ENCODE results near the gene HNF4A. TPM values are rescaled to one million over a fixed set of nuclear protein-coding genes. Genes with fewer than 3 reads are reported as not detected.

The HNF4A gene
- total RNA-seq, 2 donors from 2014 or later, result 56.3 to 58.0 TPM

DNA sequence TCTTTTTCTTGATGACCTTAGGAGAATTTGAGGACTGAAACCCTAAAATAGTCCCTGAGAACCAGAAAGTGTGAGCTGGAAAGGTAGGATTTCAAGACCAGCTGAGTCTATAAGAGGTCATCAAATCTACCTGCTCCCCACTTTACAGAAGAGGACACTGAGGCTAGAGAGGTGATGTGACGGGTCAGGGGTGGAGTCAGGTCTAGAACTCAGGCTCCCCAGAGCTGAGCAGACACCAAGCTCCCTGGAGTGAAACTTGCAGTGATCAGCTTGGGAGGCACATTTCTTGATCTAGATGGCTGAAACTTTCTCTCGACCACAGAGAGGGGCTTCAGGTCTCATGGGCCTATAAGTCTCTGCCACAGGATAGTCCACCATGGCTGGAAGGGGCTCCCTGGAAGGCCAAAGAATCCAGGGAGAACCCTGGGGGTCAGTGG is 55.1 kb downstream of the HNF4A start:
- Mint-ChIP-seq H3K27me3 (ENCODE audit: insufficient read depth) (no peaks in the 10 kb centered on the region), H3K4me1 (peaks cover 33% of the 10 kb centered on the region), H3K36me3 (ENCODE audit: low read depth) (peaks cover 50% of the 10 kb centered on the region), H3K9me3 (no peaks in the 10 kb centered on the region), H3K27ac (no peak overlapping the region), H3K4me3 (no peak overlapping the region)
- Histone ChIP-seq H3K4me1 (ENCODE audit: control insufficient read depth, insufficient read depth, low read length) (peaks cover 17% of the 10 kb centered on the region), H3K9me3 (ENCODE audit: control insufficient read depth, low read length) (no peaks in the 10 kb centered on the region), H3K27ac (ENCODE audit: low read depth, low read length) (no peak overlapping the region), H3K36me3 (ENCODE audit: control insufficient read depth, insufficient read depth, low read length) (peaks cover 55% of the 10 kb centered on the region), H3K9ac (ENCODE audit: extremely low read depth, low read length, poor library complexity, severe bottlenecking) (no peak overlapping the region), H3K4me3 (ENCODE audit: low read length) (no peak overlapping the region), H3K27me3 (ENCODE audit: control insufficient read depth, insufficient read depth, low read length, poor library complexity, severe bottlenecking) (no peaks in the 10 kb centered on the region)
- TF ChIP-seq, protein P1, sequence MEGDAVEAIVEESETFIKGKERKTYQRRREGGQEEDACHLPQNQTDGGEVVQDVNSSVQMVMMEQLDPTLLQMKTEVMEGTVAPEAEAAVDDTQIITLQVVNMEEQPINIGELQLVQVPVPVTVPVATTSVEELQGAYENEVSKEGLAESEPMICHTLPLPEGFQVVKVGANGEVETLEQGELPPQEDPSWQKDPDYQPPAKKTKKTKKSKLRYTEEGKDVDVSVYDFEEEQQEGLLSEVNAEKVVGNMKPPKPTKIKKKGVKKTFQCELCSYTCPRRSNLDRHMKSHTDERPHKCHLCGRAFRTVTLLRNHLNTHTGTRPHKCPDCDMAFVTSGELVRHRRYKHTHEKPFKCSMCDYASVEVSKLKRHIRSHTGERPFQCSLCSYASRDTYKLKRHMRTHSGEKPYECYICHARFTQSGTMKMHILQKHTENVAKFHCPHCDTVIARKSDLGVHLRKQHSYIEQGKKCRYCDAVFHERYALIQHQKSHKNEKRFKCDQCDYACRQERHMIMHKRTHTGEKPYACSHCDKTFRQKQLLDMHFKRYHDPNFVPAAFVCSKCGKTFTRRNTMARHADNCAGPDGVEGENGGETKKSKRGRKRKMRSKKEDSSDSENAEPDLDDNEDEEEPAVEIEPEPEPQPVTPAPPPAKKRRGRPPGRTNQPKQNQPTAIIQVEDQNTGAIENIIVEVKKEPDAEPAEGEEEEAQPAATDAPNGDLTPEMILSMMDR (conservative IDR thresholded peaks at IDR 0.05), result no peak
- no peak for DNase-seq
- 71 to 90% methylated on average over 1 to 2 of the region's 2 CpGs for WGBS, 2 experiments (ENCODE audit: insufficient coverage in 1 of 2, insufficient read length in 1 of 2)

DNA sequence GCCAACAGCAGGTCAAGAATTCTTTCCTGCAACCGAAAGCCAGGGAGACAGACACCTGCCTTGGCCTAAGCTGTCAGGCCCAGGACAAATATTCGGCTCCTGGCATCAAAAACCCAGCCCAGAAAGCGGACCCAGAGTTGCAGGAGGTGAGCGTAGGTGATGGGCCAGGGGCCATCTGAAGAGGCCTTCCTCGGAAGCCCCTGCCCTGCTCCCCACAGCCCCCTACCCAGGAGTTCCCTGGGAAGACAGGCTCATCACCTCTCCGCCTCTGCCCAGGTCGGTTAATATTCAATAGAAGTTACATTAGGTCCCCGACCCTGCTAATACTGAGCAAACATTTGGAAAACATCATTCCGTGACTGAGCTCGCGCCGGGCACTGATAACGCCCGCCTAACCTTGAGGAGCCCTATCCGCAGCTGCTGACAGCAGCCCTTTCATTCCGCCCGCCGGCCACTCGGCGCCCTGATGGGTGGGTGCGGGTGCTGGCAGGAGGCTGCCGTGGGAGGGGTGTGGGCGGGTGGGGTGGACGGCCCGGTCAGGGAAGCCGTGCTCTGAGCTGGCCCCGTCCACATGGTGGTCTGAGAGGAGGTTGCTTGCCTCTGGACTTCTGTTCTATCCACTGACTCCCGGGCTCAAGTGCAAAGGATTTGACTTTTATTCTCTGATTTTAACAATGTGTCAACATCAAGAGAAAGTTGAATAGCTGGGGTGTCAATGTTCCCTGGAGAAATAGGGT is 55.7 kb downstream of the HNF4A start:
- H3K36me3 Mint-ChIP-seq (ENCODE audit: low read depth), result peaks cover 53% of the 10 kb centered on the region
- H3K4me1 Mint-ChIP-seq, result peaks cover 30% of the 10 kb centered on the region
- H3K27me3 Mint-ChIP-seq (ENCODE audit: insufficient read depth), result no peaks in the 10 kb centered on the region
- no peaks in the 10 kb centered on the region for H3K27me3 ChIP-seq (ENCODE audit: control insufficient read depth, insufficient read depth, low read length, poor library complexity, severe bottlenecking)
- peaks cover 60% of the 10 kb centered on the region for H3K36me3 ChIP-seq (ENCODE audit: control insufficient read depth, insufficient read depth, low read length)
- TF ChIP-seq, protein P1 (conservative IDR thresholded peaks at IDR 0.05), result no peak
- no peak overlapping the region for H3K27ac Mint-ChIP-seq
- DNase-seq, result no peak
- no peak overlapping the region for H3K27ac ChIP-seq (ENCODE audit: low read depth, low read length)
- no peak overlapping the region for H3K9ac ChIP-seq (ENCODE audit: extremely low read depth, low read length, poor library complexity, severe bottlenecking)
- H3K4me3 ChIP-seq (ENCODE audit: low read length), result no peak overlapping the region
- WGBS, 2 experiments (ENCODE audit: insufficient coverage in 1 of 2, insufficient read length in 1 of 2), result 90 to 92% methylated on average over 21 to 28 of the region's 28 CpGs
- no peaks in the 10 kb centered on the region for H3K9me3 ChIP-seq (ENCODE audit: control insufficient read depth, low read length)
- peaks cover 11% of the 10 kb centered on the region for H3K4me1 ChIP-seq (ENCODE audit: control insufficient read depth, insufficient read depth, low read length)
- H3K4me3 Mint-ChIP-seq, result no peak overlapping the region
- H3K9me3 Mint-ChIP-seq, result no peaks in the 10 kb centered on the region

GRCh38 chr20:44411757-44412401 is 56.4 kb downstream of the HNF4A start:
- H3K36me3 Mint-ChIP-seq (ENCODE audit: low read depth), result peaks cover 56% of the 10 kb centered on the region
- Histone ChIP-seq H3K4me3 (ENCODE audit: low read length) (no peak overlapping the region), H3K36me3 (ENCODE audit: control insufficient read depth, insufficient read depth, low read length) (peaks cover 59% of the 10 kb centered on the region), H3K9ac (ENCODE audit: extremely low read depth, low read length, poor library complexity, severe bottlenecking) (no peak overlapping the region), H3K27ac (ENCODE audit: low read depth, low read length) (no peak overlapping the region), H3K4me1 (ENCODE audit: control insufficient read depth, insufficient read depth, low read length) (peaks cover 7% of the 10 kb centered on the region), H3K9me3 (ENCODE audit: control insufficient read depth, low read length) (no peaks in the 10 kb centered on the region), H3K27me3 (ENCODE audit: control insufficient read depth, insufficient read depth, low read length, poor library complexity, severe bottlenecking) (no peaks in the 10 kb centered on the region)
- H3K4me3 Mint-ChIP-seq, result no peak overlapping the region
- H3K27me3 Mint-ChIP-seq (ENCODE audit: insufficient read depth), result no peaks in the 10 kb centered on the region
- H3K27ac Mint-ChIP-seq, result peak overlapping the region; percentile 86
- H3K4me1 Mint-ChIP-seq, result peaks cover 23% of the 10 kb centered on the region
- no peaks in the 10 kb centered on the region for H3K9me3 Mint-ChIP-seq
- no peak for DNase-seq
- WGBS, 2 experiments (ENCODE audit: insufficient coverage in 1 of 2, insufficient read length in 1 of 2), result 87 to 93% methylated on average over 7 to 10 of the region's 10 CpGs
- TF ChIP-seq, protein P1 (conservative IDR thresholded peaks at IDR 0.05), result no peak
